Activated CD4-positive, alpha-beta T cell treated with anti-CD3 and anti-CD28 coated beads, Interleukin-10, Interleukin-2, amounts not matched to agents 100 ng/mL and 50 ng/mL, durations not matched to agents 16 hours and 8 hours (primary cell): ENCODE results near the gene REXO1.
"Not testable (repeated sequence)": the region's sequence is repeated elsewhere in the genome, so short reads cannot be mapped to it uniquely, and the experiment has no call there.

Source experiments
- DNase-seq: peaks from one replicate; pipeline ENCODE4 v3.0.0-alpha.2; 2020

REXO1 gene

GRCh38 chr19:1848399-1849131 lies at the start of gene REXO1:
Gene REXO1, minus strand, starts transcription at chr19:1848483. Its CDS starts 125 bp downstream, at chr19:1848358.
- DNase-seq = peak; percentile 96

GRCh38 chr19:1896508-1896907 lies 48.2 kb upstream of the REXO1 start:
- DNase-seq = no peak

GRCh38 chr19:1893791-1894190 lies 45.5 kb upstream of the REXO1 start:
- no peak for DNase-seq

- no peak for DNase-seq
Measured at GRCh38 chr19:1889907-1890306, 41.6 kb upstream of the REXO1 start.

GRCh38 chr19:1888385-1888784 lies 40.1 kb upstream of the REXO1 start:
- no peak for DNase-seq

GRCh38 chr19:1886360-1886759 lies 38.1 kb upstream of the REXO1 start:
- not testable (repeated sequence) for DNase-seq

- peak; percentile 97 for DNase-seq
Measured at GRCh38 chr19:1885398-1886119, 37.3 kb upstream of the REXO1 start, which contains the start of gene ABHD17A. Gene ABHD17A, minus strand, starts transcription at chr19:1885496. Its CDS starts 3,930 bp downstream, at chr19:1881566.

- no peak for DNase-seq
Measured at GRCh38 chr19:1884719-1885334, 36.5 kb upstream of the REXO1 start.

GRCh38 chr19:1884291-1884718 lies 36.0 kb upstream of the REXO1 start:
- DNase-seq = peak; percentile 38

GRCh38 chr19:1883784-1884183 lies 35.5 kb upstream of the REXO1 start:
- DNase-seq = peak; percentile 43

GRCh38 chr19:1882786-1883692 lies 34.8 kb upstream of the REXO1 start:
- DNase-seq = no peak

- peak; percentile 88 for DNase-seq
Measured at GRCh38 chr19:1882089-1882785, 34.0 kb upstream of the REXO1 start.

GRCh38 chr19:1881393-1882088 lies 33.3 kb upstream of the REXO1 start:
- DNase-seq = not testable (repeated sequence)

GRCh38 chr19:1880611-1881392 lies 32.5 kb upstream of the REXO1 start:
- DNase-seq = no peak

- DNase-seq = not testable (repeated sequence)
Measured at GRCh38 chr19:1879982-1880381, 31.7 kb upstream of the REXO1 start.

GRCh38 chr19:1878583-1878982 lies 30.3 kb upstream of the REXO1 start:
- not testable (repeated sequence) for DNase-seq

GRCh38 chr19:1877280-1877660 lies 29.0 kb upstream of the REXO1 start:
- not testable (repeated sequence) for DNase-seq

GRCh38 chr19:1876496-1877279 lies 28.4 kb upstream of the REXO1 start:
- DNase-seq = not testable (repeated sequence)
